ENCODE measurements around the gene PIK3C2A.
A peak's percentile ranks its signal among the peaks of the same experiment; 100 is the strongest.

The PIK3C2A gene

GRCh38 chr11:17217401-17217800 is 9.6 kb upstream of the PIK3C2A start:
- DNase-seq: no peak

GRCh38 chr11:17214338-17214737 is 6.6 kb upstream of the PIK3C2A start:
- DNase-seq: no peak

GRCh38 chr11:17211286-17211685 is 3.5 kb upstream of the PIK3C2A start:
- DNase-seq: no peak

GRCh38 chr11:17209939-17210245 is 2.1 kb upstream of the PIK3C2A start:
- no peak for DNase-seq

GRCh38 chr11:17208257-17208999 is 642 bp upstream of the PIK3C2A start:
- DNase-seq: peak in 1 of 2 experiments; percentile 65

GRCh38 chr11:17206463-17206862 is 1.3 kb downstream of the PIK3C2A start:
- no peak for DNase-seq

GRCh38 chr11:17197431-17197898 is 10.3 kb downstream of the PIK3C2A start:
- DNase-seq: no peak

GRCh38 chr11:17188675-17189074 is 19.1 kb downstream of the PIK3C2A start:
- DNase-seq: no peak

GRCh38 chr11:17186932-17187692 is 20.7 kb downstream of the PIK3C2A start:
- no peak for DNase-seq

- DNase-seq: no peak
Observed at GRCh38 chr11:17185938-17186337, 21.8 kb downstream of the PIK3C2A start.

GRCh38 chr11:17184882-17185587 is 22.8 kb downstream of the PIK3C2A start:
- DNase-seq: no peak

GRCh38 chr11:17183836-17184235 is 23.9 kb downstream of the PIK3C2A start:
- no peak for DNase-seq

GRCh38 chr11:17179970-17180369 is 27.8 kb downstream of the PIK3C2A start:
- no peak for DNase-seq

GRCh38 chr11:17173332-17173731 is 34.5 kb downstream of the PIK3C2A start:
- DNase-seq: no peak

- DNase-seq: no peak
Observed at GRCh38 chr11:17171916-17172315, 35.9 kb downstream of the PIK3C2A start.

- no peak for DNase-seq
Observed at GRCh38 chr11:17171343-17171742, 36.4 kb downstream of the PIK3C2A start.

GRCh38 chr11:17169876-17170275 is 37.9 kb downstream of the PIK3C2A start:
- DNase-seq: no peak

GRCh38 chr11:17165247-17165890 is 42.4 kb downstream of the PIK3C2A start:
- no peak for DNase-seq

- DNase-seq: no peak
Observed at GRCh38 chr11:17164361-17165246, 43.2 kb downstream of the PIK3C2A start.

GRCh38 chr11:17163736-17164135 is 44.0 kb downstream of the PIK3C2A start:
- no peak for DNase-seq

- no peak for DNase-seq
Observed at GRCh38 chr11:17163291-17163690, 44.5 kb downstream of the PIK3C2A start.

GRCh38 chr11:17162376-17162775 is 45.4 kb downstream of the PIK3C2A start:
- no peak for DNase-seq
